GM12878 (cell line): ENCODE data around the gene SEMA4D. TPM values are rescaled to one million over a fixed set of nuclear protein-coding genes. Genes with fewer than 3 reads are reported as not detected.

Source experiments
- ATAC-seq: fragments of 200-7000 bp; cut with Tn5 transposase; 3 replicates; pipeline ENCODE4 v1.9.1; 2020; ENCODE audit warnings: mild to moderate bottlenecking, moderate library complexity
- BruUV-seq: library from RNA; stranded (reverse); fragments of 400-500 nt; replicated peaks from 2 replicates; lab custom pipeline; 2021; lab: Mats Ljungman, UMichigan
- CTCF ChIA-PET: fragments of 300-600 bp; sonication (Branson Sonifier 250); formaldehyde crosslinking; extraction: SDS; loops from one replicate; lab custom pipeline; 2021; ENCODE audit warnings: inconsistent platforms; lab: Yijun Ruan, JAX
- POLR2A ChIA-PET: fragments of 350-600 bp; formaldehyde crosslinking; extraction: SDS; loops from one replicate; lab custom pipeline; 2021; ENCODE audit warnings: inconsistent platforms; lab: Charles Lee
- RAD21 ChIA-PET: fragments of 300-600 bp; sonication (Branson Sonifier 250); formaldehyde crosslinking; loops from one replicate; lab custom pipeline; 2023; ENCODE audit warnings: antibody characterized with exemption; ENCODE audit not compliant: unreplicated experiment; lab: Charles Lee
- SMC1A ChIA-PET: fragments of 300-600 bp; sonication (Branson Sonifier 250); formaldehyde crosslinking; loops from one replicate; lab custom pipeline; 2023; ENCODE audit not compliant: unreplicated experiment, uncharacterized antibody; lab: Charles Lee
- DNase-seq: peaks from one replicate; pipeline ENCODE4 v3.0.0-alpha.2; 2011; ENCODE audit warnings: low read depth, low spot score
- FAIRE-seq: peaks from 3 replicates; lab custom pipeline; 2011; peaks lifted over from hg19 to GRCh38; lab: Jason Lieb, UNC
- H2AFZ ChIP-seq: 2 replicates; pipeline ENCODE4 v1.6.0; 2011; ENCODE audit warnings: low read depth, low read length, control low read depth; ENCODE audit not compliant: control insufficient read depth
- H3K27ac ChIP-seq: 2 replicates; pipeline ENCODE4 v1.5.1; 2011; ENCODE audit warnings: control low read depth; ENCODE audit not compliant: control insufficient read depth, insufficient read depth
- H3K27me3 ChIP-seq, 2 experiments: replicated peaks in 1 of 2; 2 replicates each; pipeline versions ENCODE4 v1.6.0 to v1.6.1; 2011; ENCODE audit warnings: low read length in 1 of 2; ENCODE audit not compliant: control insufficient read depth in 2 of 2, insufficient read depth in 2 of 2
- H3K36me3 ChIP-seq, 2 experiments: 2 replicates each; pipeline ENCODE4 v1.5.1; 2011; ENCODE audit warnings: low read length in 1 of 2; ENCODE audit not compliant: control insufficient read depth in 2 of 2, insufficient read depth in 2 of 2
- H3K4me1 ChIP-seq: 2 replicates; pipeline ENCODE4 v1.6.1; 2011; ENCODE audit warnings: mild to moderate bottlenecking, low read length, moderate library complexity, mixed read lengths; ENCODE audit not compliant: control insufficient read depth, insufficient read depth
- H3K4me2 ChIP-seq: 2 replicates; pipeline ENCODE4 v1.6.0; 2011; ENCODE audit warnings: control low read depth; ENCODE audit not compliant: control insufficient read depth, insufficient read depth
- H3K4me3 ChIP-seq: fragments of 200-600 bp; sonication (generic); 2 replicates; pipeline ENCODE4 v1.5.1; 2016
- H3K79me2 ChIP-seq: 2 replicates; pipeline ENCODE4 v1.6.0; 2011; ENCODE audit warnings: low read length; ENCODE audit not compliant: control insufficient read depth, insufficient read depth
- H3K9ac ChIP-seq: 2 replicates; pipeline ENCODE4 v1.8.0; 2011; ENCODE audit warnings: low read length, control low read depth, mixed read lengths; ENCODE audit not compliant: control insufficient read depth, insufficient read depth
- H3K9me3 ChIP-seq: replicated peaks from 3 replicates; pipeline ENCODE4 v1.5.1; 2011; ENCODE audit warnings: mild to moderate bottlenecking, low read length; ENCODE audit not compliant: control insufficient read depth, insufficient read depth
- H4K20me1 ChIP-seq: 2 replicates; pipeline ENCODE4 v1.6.0; 2011; ENCODE audit not compliant: control insufficient read depth, insufficient read depth
- ASH2L ChIP-seq: fragments of 300-600, 200-600 bp; sonication (generic); IDR thresholded peaks from 2 replicates; pipeline ENCODE4 v1.6.1; 2017; ENCODE audit warnings: low read depth, mild to moderate bottlenecking, borderline replicate concordance
- CHD1 ChIP-seq: IDR thresholded peaks from 2 replicates; pipeline ENCODE4 v1.6.1; 2012; ENCODE audit warnings: low read depth, low read length, improper control_type of control experiment
- CREM ChIP-seq: IDR thresholded peaks from 2 replicates; pipeline ENCODE4 v1.6.1; 2014; ENCODE audit warnings: antibody characterized with exemption, low read depth
- ESRRA ChIP-seq: IDR thresholded peaks from 2 replicates; pipeline ENCODE4 v1.6.1; 2012; ENCODE audit warnings: mild to moderate bottlenecking, low read length, improper control_type of control experiment
- IKZF1 ChIP-seq: fragments of 450-650 bp; conservative IDR thresholded peaks from 2 replicates; pipeline ENCODE4 v1.6.1; 2017; ENCODE audit warnings: antibody characterized with exemption, mild to moderate bottlenecking
- IRF4 ChIP-seq: IDR thresholded peaks from 2 replicates; pipeline ENCODE4 v1.6.1; 2011; ENCODE audit warnings: low read depth, low read length
- NFYA ChIP-seq: IDR thresholded peaks from 2 replicates; pipeline ENCODE4 v1.6.1; 2011; ENCODE audit warnings: low read depth, mild to moderate bottlenecking, low read length, improper control_type of control experiment, borderline replicate concordance
- PAX5 ChIP-seq: IDR thresholded peaks from 2 replicates; pipeline ENCODE4 v1.6.1; 2011; ENCODE audit warnings: low read depth, low read length, borderline replicate concordance
- POLR2AphosphoS2 ChIP-seq: IDR thresholded peaks from 2 replicates; pipeline ENCODE4 v1.6.1; 2011; ENCODE audit warnings: low read depth, mild to moderate bottlenecking, low read length, improper control_type of control experiment, moderate library complexity
- SP1 ChIP-seq: IDR thresholded peaks from one replicate; pipeline ENCODE4 v1.6.1; 2011; ENCODE audit warnings: low read depth, low read length
- ZSCAN29 ChIP-seq: fragments of 450-650 bp; IDR thresholded peaks from 2 replicates; pipeline ENCODE4 v1.6.1; 2017; ENCODE audit warnings: mild to moderate bottlenecking, moderate library complexity
- WGBS: methylation state at CpG from one replicate; pipeline ENCODE4 v1.1.6; 2016; ENCODE audit warnings: low lambda C conversion rate; ENCODE audit not compliant: insufficient replicate concordance, insufficient coverage; ENCODE audit errors: missing lambda C conversion rate; 5-methylcytosine and 5-hydroxymethylcytosine counted together
- in situ Hi-C: fragments of 300-500 bp; cut with MboI; formaldehyde crosslinking; loops from 9 replicates; pipeline ENCODE4 v1.14.3; 2018; ENCODE audit warnings: mixed read lengths
- intact Hi-C: fragments of 100-400 bp; cut with micrococcal nuclease; formaldehyde crosslinking; loops from one replicate; pipeline ENCODE4 v1.14.2; 2022; ENCODE audit not compliant: unreplicated experiment
- polyA plus RNA-seq, 11 experiments: library from polyadenylated mRNA; depleted of rRNA in 4 of 11; unstranded in 6 of 11; stranded (reverse) in 5 of 11; fragments of >200 nt; fragmentation: Nextera tagmentation in 4 of 11; fragmentation: Illumina TruSeq in 1 of 11; extraction: Ambion mirVana in 4 of 11; extraction: Trizol in 1 of 11; gene quantifications; 1 replicate in 1 of 11; 2 replicates in 10 of 11; pipeline versions ENCODE4 v1.2.1 to v1.2.3, GENCODE V29; 2011 to 2016; ENCODE audit warnings: inconsistent platforms in 2 of 11, missing spikeins in 2 of 11, low read depth in 1 of 11
- total RNA-seq, 4 experiments: library from RNA; depleted of rRNA in 3 of 4; stranded (reverse); fragments of >200 nt in 3 of 4; fragmentation: Illumina TruSeq in 1 of 4; extraction: Trizol in 1 of 4; gene quantifications; 2 replicates each; pipeline versions ENCODE4 v1.2.1 to v1.2.3, GENCODE V29; 2013 to 2021
- TF ChIP-seq, protein P1 (sequence below): fragments of 450-650 bp; IDR thresholded peaks from 2 replicates; pipeline ENCODE4 v1.6.1; 2017; ENCODE audit warnings: mild to moderate bottlenecking, low read depth, inconsistent platforms; ENCODE audit not compliant: poor library complexity, severe bottlenecking
- TF ChIP-seq, protein P2 (sequence below): fragments of 450-650 bp; IDR thresholded peaks from 2 replicates; pipeline ENCODE4 v1.6.1; 2016; ENCODE audit warnings: mild to moderate bottlenecking
- TF ChIP-seq, protein P3 (sequence below): fragments of 450-650 bp; IDR thresholded peaks from 2 replicates; pipeline ENCODE4 v1.6.1; 2018; ENCODE audit warnings: mild to moderate bottlenecking, low read depth, moderate library complexity; ENCODE audit not compliant: partially characterized antibody
- TF ChIP-seq, protein P4 (sequence below): fragments of 450-650 bp; formaldehyde crosslinking; IDR thresholded peaks from 2 replicates; pipeline ENCODE4 v1.4.0; 2020; ENCODE audit warnings: mild to moderate bottlenecking, moderate library complexity

Gene SEMA4D
- total and polyA plus RNA-seq, 10 of the 15 experiments (the other 5 are each of a cell fraction or from before 2014, with no cell fraction given), result 15.1 to 136 (median 39.6) TPM

DNA sequence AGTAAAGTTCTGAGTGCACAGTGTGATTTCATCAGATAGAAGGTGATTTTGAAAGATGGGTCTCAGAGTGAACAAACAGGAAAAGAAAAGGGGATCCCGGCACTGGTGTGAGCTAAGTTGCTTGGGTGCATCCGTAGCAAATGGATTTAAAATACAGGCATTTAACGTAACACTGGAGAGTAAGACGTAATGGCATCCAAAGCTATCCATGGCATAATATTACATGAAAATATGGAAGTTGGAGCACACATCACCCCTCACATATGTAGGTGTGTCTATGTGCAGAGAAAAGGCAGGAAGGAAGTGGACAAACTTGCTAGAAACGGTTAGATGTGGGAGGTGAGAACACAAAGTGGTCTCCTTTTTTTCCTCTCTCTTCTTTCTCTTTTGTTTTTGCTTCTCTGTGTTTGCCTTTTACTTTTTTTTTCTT, 38.2 kb upstream of the SEMA4D start:
- Histone ChIP-seq H3K9me3 (no peaks in the 10 kb centered on the region), H2AFZ (peak overlapping the region; percentile 76), H3K4me3 (no peak overlapping the region), H3K27ac (peak overlapping the region; percentile 40), H3K36me3 (no peaks in the 10 kb centered on the region), H3K27me3 (no peaks in the 10 kb centered on the region), H3K79me2 (no peaks in the 10 kb centered on the region), H3K4me1 (peaks cover 21% of the 10 kb centered on the region), H3K9ac (no peak overlapping the region), H3K4me2 (peak overlapping the region; percentile 67), H4K20me1 (no peaks in the 10 kb centered on the region)
- DNase-seq, result no peak
- SMC1A ChIA-PET, result interaction anchor here (0.8 to 3.8 kb wide), 12 partner anchors 10 to 118 kb away, joined by 3 to 19 read pairs (median 4); no protein-coding TSS in a partner anchor
- 43% methylated on average over 5 of the region's 5 CpGs for WGBS
- POLR2A ChIA-PET, result interaction anchor here (0.9 to 1.4 kb wide), 2 partner anchors 13 to 72 kb away, joined by 3 to 5 read pairs; no protein-coding TSS in a partner anchor
- no TSS peak for BruUV-seq
- FAIRE-seq, result no peak
- CTCF ChIA-PET, result interaction anchor here (1.6 to 2.7 kb wide), 4 partner anchors 12 to 107 kb away, joined by 3 to 17 read pairs (median 8); no protein-coding TSS in a partner anchor
- RAD21 ChIA-PET, result interaction anchor here (0.8 to 2.6 kb wide), 7 partner anchors 13 to 126 kb away, joined by 3 to 17 read pairs (median 4); no protein-coding TSS in a partner anchor
- intact Hi-C loops (no loop called here), in situ Hi-C loops (no loop called here)
- peak; percentile 72 for ATAC-seq
- no peak for TF ChIP-seq ASH2L
- no peak for TF ChIP-seq SP1
- no peak for TF ChIP-seq NFYA
- TF ChIP-seq, protein P1, sequence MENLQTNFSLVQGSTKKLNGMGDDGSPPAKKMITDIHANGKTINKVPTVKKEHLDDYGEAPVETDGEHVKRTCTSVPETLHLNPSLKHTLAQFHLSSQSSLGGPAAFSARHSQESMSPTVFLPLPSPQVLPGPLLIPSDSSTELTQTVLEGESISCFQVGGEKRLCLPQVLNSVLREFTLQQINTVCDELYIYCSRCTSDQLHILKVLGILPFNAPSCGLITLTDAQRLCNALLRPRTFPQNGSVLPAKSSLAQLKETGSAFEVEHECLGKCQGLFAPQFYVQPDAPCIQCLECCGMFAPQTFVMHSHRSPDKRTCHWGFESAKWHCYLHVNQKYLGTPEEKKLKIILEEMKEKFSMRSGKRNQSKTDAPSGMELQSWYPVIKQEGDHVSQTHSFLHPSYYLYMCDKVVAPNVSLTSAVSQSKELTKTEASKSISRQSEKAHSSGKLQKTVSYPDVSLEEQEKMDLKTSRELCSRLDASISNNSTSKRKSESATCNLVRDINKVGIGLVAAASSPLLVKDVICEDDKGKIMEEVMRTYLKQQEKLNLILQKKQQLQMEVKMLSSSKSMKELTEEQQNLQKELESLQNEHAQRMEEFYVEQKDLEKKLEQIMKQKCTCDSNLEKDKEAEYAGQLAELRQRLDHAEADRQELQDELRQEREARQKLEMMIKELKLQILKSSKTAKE, result no peak
- TF ChIP-seq, protein P2, sequence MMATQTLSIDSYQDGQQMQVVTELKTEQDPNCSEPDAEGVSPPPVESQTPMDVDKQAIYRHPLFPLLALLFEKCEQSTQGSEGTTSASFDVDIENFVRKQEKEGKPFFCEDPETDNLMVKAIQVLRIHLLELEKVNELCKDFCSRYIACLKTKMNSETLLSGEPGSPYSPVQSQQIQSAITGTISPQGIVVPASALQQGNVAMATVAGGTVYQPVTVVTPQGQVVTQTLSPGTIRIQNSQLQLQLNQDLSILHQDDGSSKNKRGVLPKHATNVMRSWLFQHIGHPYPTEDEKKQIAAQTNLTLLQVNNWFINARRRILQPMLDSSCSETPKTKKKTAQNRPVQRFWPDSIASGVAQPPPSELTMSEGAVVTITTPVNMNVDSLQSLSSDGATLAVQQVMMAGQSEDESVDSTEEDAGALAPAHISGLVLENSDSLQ, result no peak
- TF ChIP-seq ESRRA, result no peak
- TF ChIP-seq IKZF1, result peak; percentile 55; the same call in 1 of the 2 replicates
- TF ChIP-seq, protein P3, sequence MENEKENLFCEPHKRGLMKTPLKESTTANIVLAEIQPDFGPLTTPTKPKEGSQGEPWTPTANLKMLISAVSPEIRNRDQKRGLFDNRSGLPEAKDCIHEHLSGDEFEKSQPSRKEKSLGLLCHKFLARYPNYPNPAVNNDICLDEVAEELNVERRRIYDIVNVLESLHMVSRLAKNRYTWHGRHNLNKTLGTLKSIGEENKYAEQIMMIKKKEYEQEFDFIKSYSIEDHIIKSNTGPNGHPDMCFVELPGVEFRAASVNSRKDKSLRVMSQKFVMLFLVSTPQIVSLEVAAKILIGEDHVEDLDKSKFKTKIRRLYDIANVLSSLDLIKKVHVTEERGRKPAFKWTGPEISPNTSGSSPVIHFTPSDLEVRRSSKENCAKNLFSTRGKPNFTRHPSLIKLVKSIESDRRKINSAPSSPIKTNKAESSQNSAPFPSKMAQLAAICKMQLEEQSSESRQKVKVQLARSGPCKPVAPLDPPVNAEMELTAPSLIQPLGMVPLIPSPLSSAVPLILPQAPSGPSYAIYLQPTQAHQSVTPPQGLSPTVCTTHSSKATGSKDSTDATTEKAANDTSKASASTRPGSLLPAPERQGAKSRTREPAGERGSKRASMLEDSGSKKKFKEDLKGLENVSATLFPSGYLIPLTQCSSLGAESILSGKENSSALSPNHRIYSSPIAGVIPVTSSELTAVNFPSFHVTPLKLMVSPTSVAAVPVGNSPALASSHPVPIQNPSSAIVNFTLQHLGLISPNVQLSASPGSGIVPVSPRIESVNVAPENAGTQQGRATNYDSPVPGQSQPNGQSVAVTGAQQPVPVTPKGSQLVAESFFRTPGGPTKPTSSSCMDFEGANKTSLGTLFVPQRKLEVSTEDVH, result no peak
- TF ChIP-seq, protein P4, sequence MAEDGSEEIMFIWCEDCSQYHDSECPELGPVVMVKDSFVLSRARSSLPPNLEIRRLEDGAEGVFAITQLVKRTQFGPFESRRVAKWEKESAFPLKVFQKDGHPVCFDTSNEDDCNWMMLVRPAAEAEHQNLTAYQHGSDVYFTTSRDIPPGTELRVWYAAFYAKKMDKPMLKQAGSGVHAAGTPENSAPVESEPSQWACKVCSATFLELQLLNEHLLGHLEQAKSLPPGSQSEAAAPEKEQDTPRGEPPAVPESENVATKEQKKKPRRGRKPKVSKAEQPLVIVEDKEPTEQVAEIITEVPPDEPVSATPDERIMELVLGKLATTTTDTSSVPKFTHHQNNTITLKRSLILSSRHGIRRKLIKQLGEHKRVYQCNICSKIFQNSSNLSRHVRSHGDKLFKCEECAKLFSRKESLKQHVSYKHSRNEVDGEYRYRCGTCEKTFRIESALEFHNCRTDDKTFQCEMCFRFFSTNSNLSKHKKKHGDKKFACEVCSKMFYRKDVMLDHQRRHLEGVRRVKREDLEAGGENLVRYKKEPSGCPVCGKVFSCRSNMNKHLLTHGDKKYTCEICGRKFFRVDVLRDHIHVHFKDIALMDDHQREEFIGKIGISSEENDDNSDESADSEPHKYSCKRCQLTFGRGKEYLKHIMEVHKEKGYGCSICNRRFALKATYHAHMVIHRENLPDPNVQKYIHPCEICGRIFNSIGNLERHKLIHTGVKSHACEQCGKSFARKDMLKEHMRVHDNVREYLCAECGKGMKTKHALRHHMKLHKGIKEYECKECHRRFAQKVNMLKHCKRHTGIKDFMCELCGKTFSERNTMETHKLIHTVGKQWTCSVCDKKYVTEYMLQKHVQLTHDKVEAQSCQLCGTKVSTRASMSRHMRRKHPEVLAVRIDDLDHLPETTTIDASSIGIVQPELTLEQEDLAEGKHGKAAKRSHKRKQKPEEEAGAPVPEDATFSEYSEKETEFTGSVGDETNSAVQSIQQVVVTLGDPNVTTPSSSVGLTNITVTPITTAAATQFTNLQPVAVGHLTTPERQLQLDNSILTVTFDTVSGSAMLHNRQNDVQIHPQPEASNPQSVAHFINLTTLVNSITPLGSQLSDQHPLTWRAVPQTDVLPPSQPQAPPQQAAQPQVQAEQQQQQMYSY, result no peak
- TF ChIP-seq ZSCAN29, result no peak
- no peak for TF ChIP-seq CREM
- TF ChIP-seq POLR2AphosphoS2, result no peak
- no peak for TF ChIP-seq PAX5
- no peak for TF ChIP-seq CHD1
- no peak for TF ChIP-seq IRF4
